Activated CD8-positive, alpha-beta memory T cell treated with anti-CD3 and anti-CD28 coated beads, Interleukin-2, amount 50 U/mL, for 24 hours (primary cell): Measurements from ENCODE around the gene MEGF9.
A peak's percentile ranks its signal among the peaks of the same experiment; 100 is the strongest.

Experiments
- DNase-seq: peaks from one replicate; pipeline ENCODE4 v3.0.0-alpha.2; 2020; ENCODE audit errors: extremely low read depth

MEGF9 gene

GRCh38 chr9:120622790-120623189 is 91.5 kb downstream of the MEGF9 start:
- no peak for DNase-seq

GRCh38 chr9:120621941-120622340 is 92.3 kb downstream of the MEGF9 start:
- DNase-seq = no peak

GRCh38 chr9:120619751-120620655 is 94.3 kb downstream of the MEGF9 start:
- peak; percentile 18 for DNase-seq

GRCh38 chr9:120616966-120617935 is 97.0 kb downstream of the MEGF9 start:
- DNase-seq = no peak

GRCh38 chr9:120612218-120612617 is 102.1 kb downstream of the MEGF9 start:
- no peak for DNase-seq

GRCh38 chr9:120611690-120612068 is 102.6 kb downstream of the MEGF9 start:
- DNase-seq = no peak

GRCh38 chr9:120610975-120611689 is 103.1 kb downstream of the MEGF9 start:
- DNase-seq = no peak

- no peak for DNase-seq
These were observed 104.6 kb downstream of the MEGF9 start for GRCh38 chr9:120609636-120610035.

- no peak for DNase-seq
These were observed 105.8 kb downstream of the MEGF9 start for GRCh38 chr9:120608421-120608820.

GRCh38 chr9:120603591-120603990 is 110.7 kb downstream of the MEGF9 start:
- DNase-seq = no peak

GRCh38 chr9:120603010-120603409 is 111.3 kb downstream of the MEGF9 start:
- DNase-seq = no peak

- no peak for DNase-seq
These were observed 120.4 kb downstream of the MEGF9 start for GRCh38 chr9:120593955-120594277.

- no peak for DNase-seq
These were observed 120.9 kb downstream of the MEGF9 start for GRCh38 chr9:120593250-120593954.

- no peak for DNase-seq
These were observed 122.1 kb downstream of the MEGF9 start for GRCh38 chr9:120592210-120592609.

- DNase-seq = no peak
These were observed 126.9 kb downstream of the MEGF9 start for GRCh38 chr9:120587328-120587727.

GRCh38 chr9:120583958-120584369 is 130.3 kb downstream of the MEGF9 start:
- no peak for DNase-seq

- DNase-seq = peak; percentile 85
These were observed 134.0 kb downstream of the MEGF9 start, which contains the start of gene CDK5RAP2 for GRCh38 chr9:120580051-120580896. CDK5RAP2 (minus strand) TSS chr9:120580167; CDS start chr9:120579978, 189 bp downstream.

- DNase-seq = no peak
These were observed 134.9 kb downstream of the MEGF9 start for GRCh38 chr9:120579139-120580050.

- DNase-seq = no peak
These were observed 139.8 kb downstream of the MEGF9 start for GRCh38 chr9:120574473-120574872.
